PC-9 (cell line): ENCODE results near the gene TMX4. TPM values are rescaled to one million over a fixed set of nuclear protein-coding genes. Genes with fewer than 3 reads are reported as not detected.

Source experiments
- BruUV-seq: library from RNA; stranded (reverse); fragments of 400-500 nt; replicated peaks from 2 replicates; lab custom pipeline; 2021; lab: Mats Ljungman, UMichigan
- CTCF ChIA-PET: fragments of 300-600 bp; sonication (Branson Sonifier 250); formaldehyde crosslinking; loops from one replicate; lab custom pipeline; 2022; ENCODE audit warnings: antibody characterized with exemption; lab: Charles Lee
- POLR2A ChIA-PET: fragments of 300-600 bp; sonication (Branson Sonifier 250); formaldehyde crosslinking; loops from one replicate; lab custom pipeline; 2022; ENCODE audit warnings: antibody characterized with exemption; ENCODE audit not compliant: unreplicated experiment; lab: Charles Lee
- DNase-seq, 2 experiments: peaks; one replicate each; pipeline versions ENCODE4 v3.0.0 to v3.0.0-alpha.2; 2015 to 2022; ENCODE audit warnings: mixed read lengths in 1 of 2
- H2AFZ ChIP-seq: fragments of 200-600 bp; sonication (generic); 2 replicates; pipeline ENCODE4 v1.8.1; 2017; ENCODE audit warnings: antibody characterized with exemption
- H3F3A ChIP-seq: fragments of 200-600 bp; sonication (generic); 2 replicates; pipeline ENCODE4 v1.8.1; 2017; ENCODE audit warnings: antibody characterized with exemption, mild to moderate bottlenecking, low read depth; ENCODE audit not compliant: insufficient read depth
- H3K27ac ChIP-seq: fragments of 200-600 bp; sonication (generic); 2 replicates; pipeline ENCODE4 v1.6.1; 2016; ENCODE audit warnings: mixed run types
- H3K27me3 ChIP-seq: fragments of 200-600 bp; sonication (generic); 2 replicates; pipeline ENCODE4 v1.6.1; 2016; ENCODE audit warnings: low read depth, mixed run types; ENCODE audit not compliant: insufficient read depth
- H3K36me3 ChIP-seq: fragments of 200-600 bp; sonication (generic); 2 replicates; pipeline ENCODE4 v1.6.1; 2016; ENCODE audit warnings: low read depth, mixed run types
- H3K4me1 ChIP-seq: fragments of 200-600 bp; sonication (generic); replicated peaks from 2 replicates; pipeline ENCODE4 v1.6.1; 2016; ENCODE audit warnings: mixed run types; ENCODE audit not compliant: insufficient read depth
- H3K4me2 ChIP-seq: fragments of 200-600 bp; sonication (generic); 2 replicates; pipeline ENCODE4 v1.6.1; 2017; ENCODE audit warnings: mixed run types
- H3K4me3 ChIP-seq: fragments of 200-600 bp; sonication (generic); 2 replicates; pipeline ENCODE4 v1.6.1; 2016; ENCODE audit warnings: mixed run types
- H3K79me2 ChIP-seq: fragments of 200-600 bp; sonication (generic); 2 replicates; pipeline ENCODE4 v1.6.1; 2017; ENCODE audit warnings: low read depth, mixed run types
- H3K9me2 ChIP-seq: fragments of 200-600 bp; sonication (generic); 2 replicates; pipeline ENCODE4 v1.8.1; 2017; ENCODE audit warnings: mild to moderate bottlenecking; ENCODE audit not compliant: insufficient read depth
- H3K9me3 ChIP-seq: fragments of 200-600 bp; sonication (generic); 2 replicates; pipeline ENCODE4 v1.8.1; 2016; ENCODE audit warnings: low read depth; ENCODE audit not compliant: insufficient read depth
- H4K20me1 ChIP-seq: fragments of 200-600 bp; sonication (generic); 2 replicates; pipeline ENCODE4 v1.8.1; 2017; ENCODE audit not compliant: insufficient read depth
- EZH2 ChIP-seq: fragments of 200-600 bp; sonication (generic); IDR thresholded peaks from 2 replicates; pipeline ENCODE4 v1.8.0; 2017; ENCODE audit warnings: antibody characterized with exemption, low read depth
- intact Hi-C: fragments of 100-400 bp; cut with micrococcal nuclease; formaldehyde crosslinking; loops from one replicate; pipeline ENCODE4 v1.10.0; 2022; ENCODE audit not compliant: unreplicated experiment
- total RNA-seq: library from RNA; stranded (reverse); gene quantifications from 2 replicates; pipeline ENCODE4 v1.2.3, GENCODE V29; 2021
- TF ChIP-seq, protein P1 (sequence below): fragments of 200-600 bp; sonication (generic); conservative IDR thresholded peaks from 2 replicates; pipeline ENCODE4 v1.6.1; 2017; ENCODE audit warnings: mixed run types, antibody characterized with exemption, mild to moderate bottlenecking, moderate library complexity

The TMX4 gene
- total RNA-seq, 1 experiment from 2014 or later = 7.5 TPM

GRCh38 chr20:7937328-7937727 lies 82.2 kb downstream of the TMX4 start:
- no peak for DNase-seq
- Histone ChIP-seq H2AFZ (no peak overlapping the region), H3K4me3 (no peak overlapping the region), H3K27me3 (peaks cover 16% of the 10 kb centered on the region; the same call in 1 of the 2 replicates), H3K79me2 (no peaks in the 10 kb centered on the region), H3K9me3 (no peaks in the 10 kb centered on the region), H4K20me1 (no peaks in the 10 kb centered on the region), H3K36me3 (no peaks in the 10 kb centered on the region), H3K4me1 (no peaks in the 10 kb centered on the region), H3K4me2 (no peak overlapping the region), H3K9me2 (no peaks in the 10 kb centered on the region), H3F3A (no peaks in the 10 kb centered on the region), H3K27ac (no peak overlapping the region)
- TF ChIP-seq, protein P1, sequence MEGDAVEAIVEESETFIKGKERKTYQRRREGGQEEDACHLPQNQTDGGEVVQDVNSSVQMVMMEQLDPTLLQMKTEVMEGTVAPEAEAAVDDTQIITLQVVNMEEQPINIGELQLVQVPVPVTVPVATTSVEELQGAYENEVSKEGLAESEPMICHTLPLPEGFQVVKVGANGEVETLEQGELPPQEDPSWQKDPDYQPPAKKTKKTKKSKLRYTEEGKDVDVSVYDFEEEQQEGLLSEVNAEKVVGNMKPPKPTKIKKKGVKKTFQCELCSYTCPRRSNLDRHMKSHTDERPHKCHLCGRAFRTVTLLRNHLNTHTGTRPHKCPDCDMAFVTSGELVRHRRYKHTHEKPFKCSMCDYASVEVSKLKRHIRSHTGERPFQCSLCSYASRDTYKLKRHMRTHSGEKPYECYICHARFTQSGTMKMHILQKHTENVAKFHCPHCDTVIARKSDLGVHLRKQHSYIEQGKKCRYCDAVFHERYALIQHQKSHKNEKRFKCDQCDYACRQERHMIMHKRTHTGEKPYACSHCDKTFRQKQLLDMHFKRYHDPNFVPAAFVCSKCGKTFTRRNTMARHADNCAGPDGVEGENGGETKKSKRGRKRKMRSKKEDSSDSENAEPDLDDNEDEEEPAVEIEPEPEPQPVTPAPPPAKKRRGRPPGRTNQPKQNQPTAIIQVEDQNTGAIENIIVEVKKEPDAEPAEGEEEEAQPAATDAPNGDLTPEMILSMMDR = no peak
- no peak for TF ChIP-seq EZH2
- ChIA-PET POLR2A (no interaction called here), CTCF (interaction anchor here (0.6 to 1.8 kb wide), 2 partner anchors 784 kb away, joined by 3 to 13 read pairs; no protein-coding TSS in a partner anchor)
- intact Hi-C loops = loop anchor here (5.0 to 10.0 kb wide), 2 partner anchors 367 to 455 kb away; no protein-coding TSS in a partner anchor
- BruUV-seq = no TSS peak

DNA sequence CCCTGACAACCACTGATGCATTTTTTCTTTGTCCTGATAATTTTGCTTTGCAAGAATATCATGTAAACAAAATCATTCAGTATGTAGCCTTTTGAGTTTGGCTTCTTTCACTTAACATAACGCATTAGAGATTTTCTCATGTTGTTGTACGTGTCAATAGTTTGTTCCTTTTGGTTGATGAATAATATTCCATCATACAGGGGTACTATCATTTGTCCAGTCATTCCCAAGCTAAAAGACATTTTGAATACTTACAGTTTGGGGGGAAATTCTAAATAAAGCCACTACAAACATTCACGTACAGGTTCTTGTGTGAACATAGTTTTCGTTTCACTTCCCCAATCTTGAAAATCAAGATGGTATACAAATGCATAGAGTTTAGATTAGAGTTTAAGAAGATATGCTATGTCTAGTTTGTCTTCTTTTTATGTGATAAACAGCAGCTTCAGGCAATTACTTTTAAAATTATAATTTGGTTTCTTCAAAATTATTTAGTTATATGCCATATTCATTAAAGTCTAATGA lies 84.5 kb downstream of the TMX4 start:
- Histone ChIP-seq H3K9me2 (no peaks in the 10 kb centered on the region), H3K27ac (no peak overlapping the region), H3K36me3 (no peaks in the 10 kb centered on the region), H3K4me1 (no peaks in the 10 kb centered on the region), H4K20me1 (no peaks in the 10 kb centered on the region), H3K9me3 (no peaks in the 10 kb centered on the region), H3F3A (no peaks in the 10 kb centered on the region), H3K4me2 (no peak overlapping the region), H3K79me2 (no peaks in the 10 kb centered on the region), H3K27me3 (no peaks in the 10 kb centered on the region; the same call in 1 of the 2 replicates), H3K4me3 (no peak overlapping the region), H2AFZ (no peak overlapping the region)
- POLR2A ChIA-PET = no interaction called here
- intact Hi-C loops = loop anchor here (5.0 to 10.0 kb wide), 2 partner anchors 370 to 457 kb away; no protein-coding TSS in a partner anchor
- TF ChIP-seq, protein P1 = no peak
- TF ChIP-seq EZH2 = no peak
- no TSS peak for BruUV-seq
- DNase-seq = no peak
- CTCF ChIA-PET = no interaction called here

GRCh38 chr20:7933346-7933745 lies 86.2 kb downstream of the TMX4 start:
- DNase-seq = no peak
- TF ChIP-seq EZH2 = no peak
- TF ChIP-seq, protein P1 = no peak
- Histone ChIP-seq H2AFZ (no peak overlapping the region), H4K20me1 (no peaks in the 10 kb centered on the region), H3K4me3 (no peak overlapping the region), H3K36me3 (no peaks in the 10 kb centered on the region), H3K9me3 (no peaks in the 10 kb centered on the region), H3K27ac (no peak overlapping the region), H3K9me2 (no peaks in the 10 kb centered on the region), H3K27me3 (no peaks in the 10 kb centered on the region), H3K4me2 (no peak overlapping the region), H3F3A (no peaks in the 10 kb centered on the region), H3K4me1 (no peaks in the 10 kb centered on the region), H3K79me2 (no peaks in the 10 kb centered on the region)
- no TSS peak for BruUV-seq
- ChIA-PET POLR2A (no interaction called here), CTCF (no interaction called here)
- intact Hi-C loops = loop anchor here (10.0 kb wide), 1 partner anchor 371 kb away; no protein-coding TSS in a partner anchor
